Spleen (tissue), 11 donors: ENCODE measurements around the gene FIBCD1. TPM values are rescaled to one million over a fixed set of nuclear protein-coding genes. Genes with fewer than 3 reads are reported as not detected.

ENCODE experiments used
- DNase-seq: peaks from one replicate; pipeline ENCODE4 v3.0.0-alpha.2; 2020
- H3K27ac ChIP-seq, 8 donors: fragments of 200-600 bp; sonication (generic) in 7 of 8; 1 replicate in 4 of 8; 2 replicates in 4 of 8; pipeline versions ENCODE4 v1.5.0 to v1.8.0; 2016 to 2021; ENCODE audit warnings: inconsistent platforms in 4 of 8, mild to moderate bottlenecking in 4 of 8, moderate library complexity in 1 of 8
- H3K27me3 ChIP-seq, 7 donors: fragments of 200-600 bp; sonication (generic) in 6 of 7; replicated peaks in 1 of 7; 1 replicate in 4 of 7; 2 replicates in 3 of 7; pipeline versions ENCODE4 v1.5.0 to v1.8.0; 2016 to 2021; ENCODE audit warnings: inconsistent platforms in 3 of 7, mild to moderate bottlenecking in 1 of 7
- H3K36me3 ChIP-seq, 6 donors: fragments of 200-600 bp; sonication (generic) in 5 of 6; 1 replicate in 4 of 6; 2 replicates in 2 of 6; pipeline versions ENCODE4 v1.5.0 to v1.8.0; 2016 to 2021; ENCODE audit warnings: inconsistent platforms in 2 of 6
- H3K4me1 ChIP-seq, 6 donors: fragments of 200-600 bp; sonication (generic) in 5 of 6; 1 replicate in 3 of 6; 2 replicates in 3 of 6; pipeline versions ENCODE4 v1.5.0 to v1.8.0; 2016 to 2021; ENCODE audit warnings: inconsistent platforms in 3 of 6
- H3K4me3 ChIP-seq, 8 donors: fragments of 200-600 bp; sonication (generic) in 7 of 8; 1 replicate in 4 of 8; 2 replicates in 4 of 8; pipeline versions ENCODE4 v1.5.0 to v1.8.0; 2016 to 2021; ENCODE audit warnings: inconsistent platforms in 4 of 8, mild to moderate bottlenecking in 4 of 8, moderate library complexity in 2 of 8
- H3K9me3 ChIP-seq, 8 donors: fragments of 200-600 bp; sonication (generic) in 7 of 8; 1 replicate in 4 of 8; 2 replicates in 4 of 8; pipeline versions ENCODE4 v1.5.0 to v1.8.0; 2016 to 2021; ENCODE audit warnings: inconsistent platforms in 4 of 8
- POLR2A ChIP-seq, 3 donors: fragments of 450-650 bp; IDR thresholded peaks; one replicate each; pipeline ENCODE4 v1.5.1; 2017; ENCODE audit warnings: antibody characterized with exemption in 3 of 3, mild to moderate bottlenecking in 1 of 3
- POLR2AphosphoS5 ChIP-seq, 3 donors: sonication (generic); formaldehyde crosslinking; IDR thresholded peaks; one replicate each; pipeline ENCODE4 v1.5.1; 2017; ENCODE audit warnings: antibody characterized with exemption in 3 of 3
- WGBS, 5 donors: extraction: QIAGEN DNeasy Blood & Tissue Kit in 3 of 5; methylation state at CpG; one replicate each; pipeline versions ENCODE4 v1.1.5 to v1.1.7; 2013 to 2018; 5-methylcytosine and 5-hydroxymethylcytosine counted together
- intact Hi-C: fragments of 100-400 bp; cut with DNase I; formaldehyde crosslinking; loops from one replicate; pipeline ENCODE4 v1.15.0; 2023; ENCODE audit warnings: low total_unique reads
- polyA plus RNA-seq, 3 donors: library from polyadenylated mRNA; stranded (reverse); fragments of 200-250 nt; gene quantifications; one replicate each; pipeline ENCODE4 v1.2.1, GENCODE V29; 2013
- total RNA-seq, 7 donors: library from RNA; depleted of rRNA in 3 of 7; stranded (reverse); fragments of >200 nt in 3 of 7; fragmentation: NEBNext Ultra II Directional in 4 of 7; extraction: Animal tissue kit (Norgen Biotek cat#: 25700) in 4 of 7; gene quantifications; one replicate each; pipeline versions ENCODE4 v1.1.0 to v1.2.1, GENCODE V29; 2016 to 2021
- TF ChIP-seq, protein P1 (sequence below), 11 experiments: fragments of 200-600 bp in 7 of 11; fragments of 450-650 bp in 4 of 11; sonication (generic) in 4 of 11; IDR thresholded peaks in 8 of 11; conservative IDR thresholded peaks in 3 of 11; 1 replicate in 7 of 11; 2 replicates in 4 of 11; pipeline versions ENCODE4 v1.4.0 to v1.8.0; 2016 to 2021; ENCODE audit warnings: antibody characterized with exemption in 11 of 11, inconsistent platforms in 4 of 11, mild to moderate bottlenecking in 1 of 11
- donor health status: healthy with polysubstance abuse.
- donor health status: DM: no; HTN: no; CAD: no; lungs with moderate emphysema.
- donor health status: DM: no; HTN: no; CAD: no.
- donor health status: Bipolar disorder and iron deficiency.
- donor health status: healthy.
- donor health status: DM: no; HTN: no; CAD: no.
- donor health status: DM: yes; HTN: yes; CAD: no.

The FIBCD1 gene
- total and polyA plus RNA-seq, 10 donors: 0.02 to 0.51 (median 0.35) TPM; not detected in 3

DNA sequence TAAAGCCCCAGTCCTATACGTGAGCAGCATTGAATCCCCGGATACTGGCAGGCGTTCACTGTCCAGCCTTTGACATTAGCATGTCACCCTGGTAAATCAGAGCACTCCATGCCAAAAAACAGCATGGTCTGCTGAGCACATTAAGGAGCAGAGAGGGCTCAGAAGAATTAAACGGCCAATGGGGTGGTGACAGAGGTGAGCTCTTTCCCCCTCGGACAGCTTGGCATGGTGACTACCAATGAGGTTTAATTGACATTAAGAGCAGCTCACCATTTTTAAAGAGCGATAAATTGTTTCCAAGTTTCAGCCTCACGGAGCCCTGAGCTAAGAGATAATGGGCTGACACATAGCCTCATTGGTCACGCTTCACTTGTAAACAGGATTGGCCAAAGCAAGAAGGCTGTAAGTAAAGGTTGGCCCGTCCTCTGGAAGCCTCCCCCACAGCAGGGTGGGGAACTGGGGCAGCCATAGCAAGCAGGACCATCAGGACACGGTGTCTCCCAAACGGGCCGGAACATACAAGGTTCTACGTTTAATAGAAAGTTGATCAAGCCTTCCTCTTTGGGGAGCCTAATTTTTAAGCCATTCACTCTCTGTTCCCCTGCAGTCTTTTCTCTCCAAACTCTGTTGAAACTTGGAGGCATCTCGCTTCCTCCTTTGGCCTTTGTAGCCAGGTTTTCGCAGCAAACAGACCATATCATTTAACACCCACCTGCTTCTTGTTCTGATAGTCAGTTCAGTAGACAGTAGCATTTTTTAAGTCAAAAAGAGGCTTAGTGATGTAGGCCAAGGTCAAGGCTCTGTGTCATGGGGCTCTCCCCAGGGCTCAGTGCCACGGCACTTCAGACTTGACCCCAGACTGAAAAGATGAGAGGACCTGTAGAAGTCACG lies 68.3 kb downstream of the FIBCD1 start:
- TF ChIP-seq, protein P1, sequence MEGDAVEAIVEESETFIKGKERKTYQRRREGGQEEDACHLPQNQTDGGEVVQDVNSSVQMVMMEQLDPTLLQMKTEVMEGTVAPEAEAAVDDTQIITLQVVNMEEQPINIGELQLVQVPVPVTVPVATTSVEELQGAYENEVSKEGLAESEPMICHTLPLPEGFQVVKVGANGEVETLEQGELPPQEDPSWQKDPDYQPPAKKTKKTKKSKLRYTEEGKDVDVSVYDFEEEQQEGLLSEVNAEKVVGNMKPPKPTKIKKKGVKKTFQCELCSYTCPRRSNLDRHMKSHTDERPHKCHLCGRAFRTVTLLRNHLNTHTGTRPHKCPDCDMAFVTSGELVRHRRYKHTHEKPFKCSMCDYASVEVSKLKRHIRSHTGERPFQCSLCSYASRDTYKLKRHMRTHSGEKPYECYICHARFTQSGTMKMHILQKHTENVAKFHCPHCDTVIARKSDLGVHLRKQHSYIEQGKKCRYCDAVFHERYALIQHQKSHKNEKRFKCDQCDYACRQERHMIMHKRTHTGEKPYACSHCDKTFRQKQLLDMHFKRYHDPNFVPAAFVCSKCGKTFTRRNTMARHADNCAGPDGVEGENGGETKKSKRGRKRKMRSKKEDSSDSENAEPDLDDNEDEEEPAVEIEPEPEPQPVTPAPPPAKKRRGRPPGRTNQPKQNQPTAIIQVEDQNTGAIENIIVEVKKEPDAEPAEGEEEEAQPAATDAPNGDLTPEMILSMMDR (IDR thresholded peaks at IDR 0.05 in 8 of 11, conservative IDR thresholded peaks at IDR 0.05 in 3 of 11): no peak
- TF ChIP-seq POLR2AphosphoS5 (IDR thresholded peaks at IDR 0.05): no peak
- no peak for TF ChIP-seq POLR2A (IDR thresholded peaks at IDR 0.05)
- Histone ChIP-seq H3K4me1 (peaks cover 0 to 24% (median 12%) of the 10 kb centered on the region in 6 donors), H3K4me3 (no peak overlapping the region), H3K9me3 (no peaks in the 10 kb centered on the region), H3K27ac (peak overlapping the region in 1 of 8 donors; percentile 14), H3K27me3 (no peaks in the 10 kb centered on the region), H3K36me3 (peaks cover 6 to 78% (median 48%) of the 10 kb centered on the region in 6 donors)
- peak; percentile 43 for DNase-seq
- 80 to 88% (median 85%) methylated on average over 17 of the region's 17 CpGs for WGBS, 5 donors
- intact Hi-C loops: no loop called here

DNA sequence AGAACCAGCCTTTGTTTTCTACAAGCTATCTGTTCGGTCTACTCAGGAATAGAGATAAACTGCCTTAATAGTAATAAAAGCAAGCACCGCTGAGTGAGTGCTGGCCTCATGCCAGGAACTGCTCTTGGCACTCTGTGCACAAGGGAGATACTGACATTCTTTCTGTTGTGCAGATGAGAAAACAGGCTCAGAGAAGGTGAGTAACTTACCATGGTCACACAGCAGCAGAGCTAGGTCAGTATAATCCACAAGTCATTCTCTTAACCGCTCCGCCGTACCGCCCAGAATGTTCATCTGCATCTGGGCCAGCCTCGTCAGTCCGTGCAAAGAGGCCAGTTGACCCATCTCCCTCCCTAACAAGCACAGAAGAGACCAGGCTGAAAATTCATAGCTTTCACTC lies 69.8 kb downstream of the FIBCD1 start:
- Histone ChIP-seq H3K27ac (no peak overlapping the region), H3K27me3 (no peaks in the 10 kb centered on the region), H3K4me1 (peaks cover 0 to 24% (median 12%) of the 10 kb centered on the region in 6 donors), H3K36me3 (peaks cover 6 to 71% (median 37%) of the 10 kb centered on the region in 6 donors), H3K9me3 (no peaks in the 10 kb centered on the region), H3K4me3 (no peak overlapping the region)
- intact Hi-C loops: loop anchor here (5.0 kb wide), 2 partner anchors 167 to 173 kb away; no protein-coding TSS in a partner anchor
- no peak for TF ChIP-seq POLR2AphosphoS5 (IDR thresholded peaks at IDR 0.05)
- no peak for TF ChIP-seq POLR2A (IDR thresholded peaks at IDR 0.05)
- TF ChIP-seq, protein P1 (IDR thresholded peaks at IDR 0.05 in 8 of 11, conservative IDR thresholded peaks at IDR 0.05 in 3 of 11): no peak
- WGBS, 5 donors: 80 to 93% (median 86%) methylated on average over 8 of the region's 8 CpGs
- peak; percentile 37 for DNase-seq

DNA sequence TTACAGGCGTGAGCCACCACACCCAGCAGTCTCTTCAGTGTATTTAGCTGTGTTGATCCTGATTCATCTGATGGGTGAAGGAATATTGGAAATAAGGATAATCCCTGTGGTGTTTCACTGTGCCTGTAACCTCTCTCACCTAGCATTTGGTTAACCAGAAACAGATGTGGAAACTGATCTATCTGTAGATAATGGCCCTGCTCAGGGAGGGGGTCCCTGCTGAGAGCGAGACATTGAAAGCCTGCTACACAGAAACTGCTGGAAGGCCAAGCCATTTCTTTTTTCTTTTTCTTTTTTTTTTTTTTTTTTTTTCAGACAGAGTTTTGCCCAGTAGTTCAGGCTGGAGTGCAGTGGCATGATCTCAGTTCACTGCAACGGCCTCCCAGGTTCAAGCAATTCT lies 70.8 kb downstream of the FIBCD1 start:
- Histone ChIP-seq H3K27me3 (no peaks in the 10 kb centered on the region), H3K4me3 (no peak overlapping the region), H3K36me3 (peaks cover 3 to 71% (median 29%) of the 10 kb centered on the region in 6 donors), H3K4me1 (peaks cover 0 to 33% (median 16%) of the 10 kb centered on the region in 6 donors), H3K27ac (no peak overlapping the region), H3K9me3 (no peaks in the 10 kb centered on the region)
- 95 to 100% (median 98%) methylated on average over 3 of the region's 3 CpGs for WGBS, 5 donors
- TF ChIP-seq POLR2A (IDR thresholded peaks at IDR 0.05) (no peak), POLR2AphosphoS5 (IDR thresholded peaks at IDR 0.05) (no peak)
- TF ChIP-seq, protein P1 (IDR thresholded peaks at IDR 0.05 in 8 of 11, conservative IDR thresholded peaks at IDR 0.05 in 3 of 11): no peak
- intact Hi-C loops: loop anchor here (5.0 kb wide), 2 partner anchors 166 to 174 kb away; no protein-coding TSS in a partner anchor
- DNase-seq: no peak

DNA sequence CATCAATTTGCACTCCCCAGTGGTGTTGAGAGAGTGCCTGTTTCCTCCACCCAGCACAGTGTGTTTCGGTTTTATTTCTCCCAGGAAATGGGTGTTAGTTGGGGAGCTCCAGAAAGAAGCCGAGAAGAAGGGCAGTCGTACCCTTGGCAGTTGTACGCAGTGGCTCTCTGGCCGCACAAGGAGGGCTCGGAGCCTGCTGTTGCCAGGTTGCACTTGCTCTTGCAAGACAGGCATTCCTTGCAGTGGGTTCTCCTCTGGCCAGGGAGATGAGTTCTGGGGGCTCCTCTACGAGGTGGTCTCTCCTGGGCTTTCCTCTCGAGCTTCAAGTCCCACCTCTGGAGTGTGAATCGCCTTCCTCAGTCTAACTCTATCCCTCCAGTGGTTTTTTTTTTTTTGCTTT lies 71.5 kb downstream of the FIBCD1 start:
- Histone ChIP-seq H3K4me1 (peaks cover 0 to 39% (median 16%) of the 10 kb centered on the region in 6 donors), H3K27ac (no peak overlapping the region), H3K4me3 (no peak overlapping the region), H3K9me3 (no peaks in the 10 kb centered on the region), H3K27me3 (no peaks in the 10 kb centered on the region), H3K36me3 (peaks cover 0 to 71% (median 28%) of the 10 kb centered on the region in 6 donors)
- intact Hi-C loops: loop anchor here (5.0 kb wide), 2 partner anchors 165 to 175 kb away; no protein-coding TSS in a partner anchor
- WGBS, 5 donors: 92 to 97% (median 93%) methylated on average over 9 of the region's 9 CpGs
- peak; percentile 40 for DNase-seq
- TF ChIP-seq, protein P1 (IDR thresholded peaks at IDR 0.05 in 8 of 11, conservative IDR thresholded peaks at IDR 0.05 in 3 of 11): no peak
- TF ChIP-seq POLR2A (IDR thresholded peaks at IDR 0.05) (no peak), POLR2AphosphoS5 (IDR thresholded peaks at IDR 0.05) (no peak)
